SU-DHL-6 (cell line): ENCODE data around the gene STX10.

Source experiments
- H2AFZ ChIP-seq: fragments of 200-600 bp; sonication (generic); 2 replicates; pipeline ENCODE4 v1.6.1; 2014; ENCODE audit warnings: low read depth, mild to moderate bottlenecking, moderate library complexity, mixed read lengths, antibody characterized with exemption, low read length; ENCODE audit not compliant: severe bottlenecking
- H3F3A ChIP-seq: fragments of 200-600 bp; shearing (Covaris generic); 2 replicates; pipeline ENCODE4 v1.6.0; 2016; ENCODE audit warnings: antibody characterized with exemption, mild to moderate bottlenecking; ENCODE audit not compliant: insufficient read depth
- H3K27ac ChIP-seq: fragments of 200-600 bp; sonication (generic); 2 replicates; pipeline ENCODE4 v1.5.1; 2016; ENCODE audit warnings: low read depth, mild to moderate bottlenecking, low read length, moderate library complexity, mixed read lengths
- H3K27me3 ChIP-seq: fragments of 200-600 bp; sonication (generic), shearing (Covaris generic); 2 replicates; pipeline ENCODE4 v1.6.0; 2014; ENCODE audit warnings: mild to moderate bottlenecking, low read length
- H3K36me3 ChIP-seq: fragments of 200-600 bp; sonication (generic); 2 replicates; pipeline ENCODE4 v1.6.1; 2014; ENCODE audit warnings: mild to moderate bottlenecking, low read length, mixed read lengths
- H3K4me2 ChIP-seq: fragments of 300-600, 200-600 bp; shearing (Covaris generic), sonication (generic); 2 replicates; pipeline ENCODE4 v1.6.0; 2014; ENCODE audit warnings: low read length, low read depth, mild to moderate bottlenecking; ENCODE audit not compliant: poor library complexity, severe bottlenecking
- H3K4me3 ChIP-seq: fragments of 200-600 bp; sonication (generic); 2 replicates; pipeline ENCODE4 v1.5.1; 2014; ENCODE audit warnings: antibody characterized with exemption, low read length, mild to moderate bottlenecking, mixed read lengths; ENCODE audit not compliant: insufficient read depth, poor library complexity, severe bottlenecking
- H3K79me2 ChIP-seq: fragments of 200-600 bp; sonication (generic); 2 replicates; pipeline ENCODE4 v1.6.1; 2014; ENCODE audit warnings: mild to moderate bottlenecking, low read length, moderate library complexity; ENCODE audit not compliant: insufficient read depth
- H3K9ac ChIP-seq: fragments of 200-600 bp; sonication (generic); 2 replicates; pipeline ENCODE4 v1.7.0; 2014; ENCODE audit warnings: mild to moderate bottlenecking, low read length
- H3K9me2 ChIP-seq: fragments of 200-600 bp; sonication (generic); replicated peaks from 2 replicates; pipeline ENCODE4 v1.6.1; 2014; ENCODE audit warnings: low read length; ENCODE audit not compliant: insufficient read depth
- H3K9me3 ChIP-seq: fragments of 200-600 bp; sonication (generic); 2 replicates; pipeline ENCODE4 v1.6.1; 2014; ENCODE audit warnings: low read length, mixed read lengths; ENCODE audit not compliant: insufficient read depth
- H4K20me1 ChIP-seq: fragments of 200-600 bp; sonication (generic); 2 replicates; pipeline ENCODE4 v1.6.1; 2014; ENCODE audit warnings: low read depth, mild to moderate bottlenecking, antibody characterized with exemption, low read length, moderate library complexity, mixed read lengths
- CTCF ChIP-seq: fragments of 200-600 bp; sonication (generic); IDR thresholded peaks from one replicate; pipeline ENCODE4 v1.5.1; 2017; ENCODE audit warnings: antibody characterized with exemption, mild to moderate bottlenecking, low read length, moderate library complexity; ENCODE audit not compliant: insufficient read depth, poor library complexity, severe bottlenecking
- EZH2phosphoT487 ChIP-seq: fragments of 200-600 bp; sonication (generic), shearing (Covaris generic); conservative IDR thresholded peaks from 2 replicates; pipeline ENCODE4 v1.6.1; 2018; ENCODE audit warnings: mild to moderate bottlenecking, antibody characterized with exemption, low read length, moderate library complexity, mixed read lengths

Gene STX10

DNA sequence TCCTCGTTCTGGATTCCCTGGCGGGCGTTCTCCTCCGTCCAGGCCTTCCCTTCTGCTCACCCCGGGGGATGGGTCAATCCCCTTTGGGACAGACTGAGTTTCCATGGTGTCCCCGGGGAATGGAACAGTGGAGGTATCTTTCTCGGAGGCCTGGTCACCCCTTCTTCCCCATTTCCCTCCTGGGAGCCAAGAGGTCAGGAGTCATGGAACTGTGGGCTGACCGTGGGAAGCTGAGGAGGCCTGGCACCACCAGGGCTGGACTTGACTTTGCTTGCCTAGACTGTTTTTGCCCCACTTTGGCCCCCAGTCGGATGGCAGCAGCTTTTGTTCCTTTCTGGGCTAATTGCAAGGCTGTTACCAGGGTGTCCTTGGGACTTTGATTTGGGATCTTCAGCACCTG lies 30.1 kb downstream of the STX10 start:
- H2AFZ ChIP-seq, result no peak overlapping the region
- no peak overlapping the region for H3K27ac ChIP-seq
- H3F3A ChIP-seq, result peaks cover 8% of the 10 kb centered on the region
- no peaks in the 10 kb centered on the region for H4K20me1 ChIP-seq
- H3K4me3 ChIP-seq, result no peak overlapping the region
- no peaks in the 10 kb centered on the region for H3K36me3 ChIP-seq
- no peaks in the 10 kb centered on the region for H3K27me3 ChIP-seq
- TF ChIP-seq EZH2phosphoT487 (no peak), CTCF (no peak)
- H3K9ac ChIP-seq, result no peak overlapping the region
- no peak overlapping the region for H3K4me2 ChIP-seq
- H3K9me2 ChIP-seq, result no peaks in the 10 kb centered on the region
- peaks cover 67% of the 10 kb centered on the region for H3K79me2 ChIP-seq
- H3K9me3 ChIP-seq, result no peaks in the 10 kb centered on the region

DNA sequence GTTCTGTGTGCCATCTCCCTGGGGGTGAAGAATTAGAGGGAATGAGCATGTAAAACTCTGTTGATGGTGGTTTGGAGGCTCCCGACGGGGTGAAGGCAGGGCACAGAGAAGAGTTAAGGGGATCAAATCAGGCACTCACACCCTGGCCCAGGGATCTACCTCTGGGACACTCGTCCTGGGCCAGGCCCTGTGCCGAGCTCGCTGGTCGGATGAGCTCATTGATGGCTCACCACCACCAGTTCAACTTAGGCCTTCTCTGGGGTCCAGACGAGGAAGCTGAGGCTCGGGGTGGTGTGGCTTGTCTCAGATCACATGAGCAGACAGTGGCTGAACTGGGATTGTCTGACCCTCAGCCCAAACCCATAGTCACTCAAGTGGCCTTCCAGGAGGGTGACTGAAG lies 30.5 kb downstream of the STX10 start:
- Histone ChIP-seq H3K4me2 (peak overlapping the region; percentile 67), H3K27ac (0 out of 2 replicates have a peak overlapping the region, but pooled peaks have one; percentile 18), H4K20me1 (no peaks in the 10 kb centered on the region), H3K36me3 (0 out of 2 replicates have a peak, but pooled peaks cover 2% of the 10 kb centered on the region), H3K9me2 (no peaks in the 10 kb centered on the region), H3K79me2 (peaks cover 67% of the 10 kb centered on the region), H3F3A (peaks cover 8% of the 10 kb centered on the region), H3K9ac (peak overlapping the region; percentile 91), H3K4me3 (no peak overlapping the region), H3K27me3 (no peaks in the 10 kb centered on the region), H2AFZ (no peak overlapping the region), H3K9me3 (no peaks in the 10 kb centered on the region)
- TF ChIP-seq CTCF (no peak), EZH2phosphoT487 (no peak)

- H2AFZ ChIP-seq, result no peak overlapping the region
- H3K79me2 ChIP-seq, result peaks cover 64% of the 10 kb centered on the region
These were observed 31.6 kb downstream of the STX10 start for GRCh38 chr19:13118424-13119193.

More at GRCh38 chr19:13118424-13119193, 31.6 kb downstream of the STX10 start:
- Histone ChIP-seq H3F3A (peaks cover 8% of the 10 kb centered on the region), H3K4me3 (peak overlapping the region; percentile 100), H3K9ac (peak overlapping the region; percentile 91), H4K20me1 (no peaks in the 10 kb centered on the region), H3K9me2 (no peaks in the 10 kb centered on the region), H3K27ac (peak overlapping the region; percentile 78), H3K36me3 (0 out of 2 replicates have a peak, but pooled peaks cover 2% of the 10 kb centered on the region), H3K27me3 (no peaks in the 10 kb centered on the region), H3K4me2 (peak overlapping the region; percentile 67), H3K9me3 (no peaks in the 10 kb centered on the region)
- TF ChIP-seq CTCF (no peak), EZH2phosphoT487 (no peak)
